HL-60/S4 treated with retinoic acid at 250 ng/mL for 4 days and 3 days (cell line): ENCODE data around the gene SCO1.

Experiments
- in situ Hi-C: fragments of 300-500 bp; cut with MboI; formaldehyde crosslinking; loops from 2 replicates; pipeline ENCODE4 v1.7.0; 2022; ENCODE audit warnings: low sequenced_read_pairs

SCO1 gene

DNA sequence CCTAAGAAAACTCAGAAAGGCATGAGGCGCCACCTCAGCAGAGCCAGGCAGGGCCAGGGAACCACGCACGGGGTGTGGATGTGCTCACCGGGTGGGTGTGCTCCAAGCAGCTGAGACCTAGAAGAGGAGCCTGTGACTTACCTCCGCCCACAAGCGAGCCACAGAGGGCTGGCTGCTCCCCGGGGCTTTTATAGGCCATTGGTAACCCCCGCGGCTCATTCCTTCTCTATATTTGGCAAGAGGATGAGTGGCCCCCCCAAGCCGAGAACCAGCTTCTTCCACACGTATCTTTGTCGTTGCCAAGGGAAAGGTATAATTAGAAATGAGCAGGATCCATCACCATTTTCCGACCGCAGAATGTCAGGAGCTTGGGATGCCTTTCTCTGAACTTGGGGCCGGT lies 40.2 kb downstream of the SCO1 start, which contains the start of gene MYH3:
MYH3 (minus strand) TSS at position 162 of the 400 bp plus-strand sequence. CDS start 2,245 bp downstream, outside the sequence.
- in situ Hi-C loops: no loop called here

DNA sequence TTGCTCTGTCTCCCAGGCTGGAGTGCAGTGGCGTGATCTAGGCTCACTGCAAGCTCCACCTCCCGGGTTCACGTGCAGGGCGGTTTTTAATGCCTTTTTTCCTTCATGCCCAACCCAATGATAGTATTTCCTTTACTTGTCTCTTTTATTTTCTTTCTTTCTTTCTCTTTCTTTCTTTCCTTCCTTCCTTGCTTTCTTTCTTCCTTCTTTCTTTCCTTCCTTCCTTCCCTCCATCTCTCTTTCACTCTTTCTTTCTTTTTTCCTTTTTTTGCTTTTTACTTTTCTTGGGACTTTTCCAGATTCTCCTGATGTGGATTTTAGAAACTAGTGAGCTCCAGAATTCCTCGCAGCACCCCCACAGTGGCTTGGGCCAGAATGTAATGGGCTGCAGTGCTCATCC lies 43.3 kb downstream of the SCO1 start:
- in situ Hi-C loops: no loop called here

DNA sequence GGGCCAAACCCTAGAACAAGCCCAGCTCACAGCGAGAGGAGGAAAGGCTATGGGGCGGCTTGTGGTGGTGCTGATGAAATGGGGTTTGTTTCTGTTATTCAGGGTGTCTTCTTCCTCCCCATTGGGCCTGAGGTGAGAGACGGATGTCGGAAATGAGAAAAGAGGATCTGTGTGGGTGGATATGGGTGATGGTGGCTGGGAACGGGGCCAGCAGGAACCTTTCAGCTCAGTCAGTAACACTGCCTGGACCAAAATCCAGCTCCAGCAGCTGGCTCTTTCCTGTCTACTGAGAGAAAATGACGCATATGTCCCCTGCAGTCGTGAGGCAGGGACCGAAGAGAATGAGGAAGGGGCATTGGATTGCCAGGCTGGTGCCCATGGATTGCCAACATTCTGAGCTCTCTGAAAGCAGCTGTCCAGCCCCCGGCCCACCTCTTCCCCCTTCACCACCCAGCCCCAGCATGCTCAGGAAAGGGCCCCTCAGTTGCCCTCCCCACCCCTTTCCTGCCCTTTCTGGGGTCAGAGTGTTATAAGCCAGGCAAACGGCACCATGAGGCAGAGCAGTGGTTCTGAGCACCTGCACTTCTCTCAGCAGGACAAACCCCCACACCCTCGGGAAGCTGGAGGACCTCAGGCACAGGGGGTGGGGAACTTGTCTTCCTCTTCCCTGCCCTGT lies 44.2 kb downstream of the SCO1 start:
- in situ Hi-C loops: no loop called here

DNA sequence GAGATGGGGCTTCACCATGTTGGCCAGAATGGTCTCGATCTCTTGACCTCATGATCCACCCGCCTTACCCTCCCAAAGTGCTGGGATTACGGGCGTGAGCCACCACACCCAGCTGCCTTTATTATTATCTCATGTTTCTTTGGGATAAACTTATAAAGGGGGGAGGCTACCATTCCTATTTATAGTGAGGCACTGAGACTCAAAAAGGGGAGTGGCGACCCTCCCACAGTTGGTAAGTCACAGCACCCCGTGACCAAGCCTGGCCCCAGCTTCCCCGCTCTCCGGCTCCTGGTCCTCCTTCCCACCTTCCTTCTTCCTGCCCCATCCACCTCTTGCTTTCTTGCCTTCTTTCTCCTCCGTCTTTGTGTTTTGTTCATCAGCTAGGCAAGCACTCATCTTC lies 45.4 kb downstream of the SCO1 start:
- in situ Hi-C loops: no loop called here

DNA sequence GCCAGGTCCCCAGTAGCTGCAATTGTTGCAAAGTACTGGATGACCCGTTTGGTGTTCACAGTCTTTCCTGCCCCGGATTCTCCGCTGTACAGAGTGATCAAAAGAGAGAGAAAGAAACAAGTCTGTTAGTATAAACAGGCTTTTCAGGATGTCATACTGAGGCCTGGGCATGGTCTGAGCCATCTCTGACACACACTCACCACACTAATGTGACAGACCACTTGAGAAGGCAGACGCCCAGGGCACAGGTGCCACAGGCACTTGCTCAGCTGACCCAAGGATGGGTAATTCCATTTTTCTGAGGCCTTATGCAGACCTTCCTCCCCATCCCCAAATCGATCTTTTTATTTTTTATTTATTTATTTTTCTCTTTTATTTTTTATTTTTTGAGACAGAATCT lies 47.7 kb downstream of the SCO1 start:
- in situ Hi-C loops: no loop called here

DNA sequence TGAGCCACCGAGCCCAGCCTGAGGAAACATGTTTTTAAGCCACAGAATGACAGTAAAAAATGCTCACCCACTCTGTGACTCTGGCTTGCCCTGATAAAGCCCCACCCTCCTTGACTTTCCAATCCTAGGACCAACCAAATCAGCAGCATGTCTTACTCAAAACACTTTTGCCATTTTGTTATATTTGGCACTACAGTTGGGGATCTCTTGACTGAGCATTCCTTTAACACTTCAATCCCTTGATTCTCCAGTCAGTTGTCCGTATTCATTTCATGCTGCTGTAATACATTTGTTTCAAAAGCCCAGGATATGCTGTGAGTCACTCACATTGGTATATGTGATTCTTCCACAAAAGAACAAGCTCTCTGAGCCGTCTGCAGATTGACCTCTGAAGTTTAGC lies 48.4 kb downstream of the SCO1 start:
- in situ Hi-C loops: no loop called here

DNA sequence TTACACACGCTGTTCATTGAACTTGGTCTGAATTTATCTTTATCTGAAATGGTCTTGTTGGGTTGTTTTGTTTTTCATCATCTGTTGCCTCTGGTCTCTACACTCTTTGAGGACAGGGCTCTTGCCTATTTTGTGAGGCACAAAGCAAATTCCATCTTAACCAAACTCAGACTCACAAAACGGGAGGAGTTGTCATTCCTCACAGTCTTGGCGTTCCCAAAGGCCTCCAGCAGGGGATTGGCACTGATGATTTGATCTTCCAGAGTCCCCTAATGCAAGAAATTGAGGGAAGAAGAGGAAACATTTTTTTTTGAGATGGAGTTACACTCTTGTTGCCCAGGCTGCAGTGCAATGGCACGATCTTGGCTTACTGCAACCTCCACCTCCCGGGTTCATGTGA lies 49.0 kb downstream of the SCO1 start:
- in situ Hi-C loops: no loop called here

DNA sequence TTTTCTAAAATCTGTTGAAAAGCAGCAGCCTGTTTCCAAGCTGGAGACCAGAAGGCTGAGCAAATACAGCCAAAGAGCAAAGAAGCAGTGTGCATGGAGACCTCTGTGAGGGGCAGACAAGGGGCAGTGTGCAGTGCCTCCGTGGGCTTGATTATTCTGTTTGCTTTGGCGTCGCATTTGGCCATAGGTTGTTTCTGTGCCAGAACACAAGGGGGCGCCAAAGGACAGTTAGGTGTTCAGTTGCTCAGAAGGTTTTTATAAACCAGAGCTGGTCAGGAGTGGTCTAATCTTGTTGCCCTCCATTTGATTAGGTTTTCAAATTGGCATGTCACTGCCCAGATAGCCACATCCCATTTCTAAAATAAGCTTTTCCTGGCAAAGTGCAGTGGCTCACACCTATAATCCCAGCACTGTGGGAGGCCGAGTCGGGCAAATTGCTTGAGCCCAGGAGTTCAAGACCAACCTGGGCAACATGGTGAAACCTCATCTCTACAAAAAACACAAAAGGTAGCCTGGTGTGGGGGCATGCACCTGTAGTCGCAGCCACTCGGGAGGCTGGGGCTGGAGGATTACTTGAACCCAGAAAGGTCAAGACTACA lies 50.8 kb downstream of the SCO1 start:
- in situ Hi-C loops: no loop called here

DNA sequence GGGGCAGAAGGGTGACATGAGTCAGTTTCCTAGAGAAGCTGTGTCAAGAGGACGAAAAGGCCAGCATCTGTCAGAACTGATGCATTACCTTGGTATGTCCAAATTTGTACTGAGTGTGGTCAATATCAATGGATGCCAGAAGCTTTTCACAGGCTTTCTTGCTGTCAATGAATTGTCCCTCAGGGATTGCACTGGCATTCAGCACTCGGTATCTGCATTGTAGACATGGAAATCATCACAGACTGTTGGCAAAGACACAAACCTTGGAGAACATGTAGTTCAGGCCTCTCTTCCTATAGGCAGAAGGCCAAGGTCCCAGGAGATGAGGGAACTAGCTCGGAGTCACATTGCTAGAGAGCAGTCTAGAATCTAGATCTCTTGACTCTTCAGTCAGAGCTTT lies 56.9 kb downstream of the SCO1 start:
- in situ Hi-C loops: no loop called here

DNA sequence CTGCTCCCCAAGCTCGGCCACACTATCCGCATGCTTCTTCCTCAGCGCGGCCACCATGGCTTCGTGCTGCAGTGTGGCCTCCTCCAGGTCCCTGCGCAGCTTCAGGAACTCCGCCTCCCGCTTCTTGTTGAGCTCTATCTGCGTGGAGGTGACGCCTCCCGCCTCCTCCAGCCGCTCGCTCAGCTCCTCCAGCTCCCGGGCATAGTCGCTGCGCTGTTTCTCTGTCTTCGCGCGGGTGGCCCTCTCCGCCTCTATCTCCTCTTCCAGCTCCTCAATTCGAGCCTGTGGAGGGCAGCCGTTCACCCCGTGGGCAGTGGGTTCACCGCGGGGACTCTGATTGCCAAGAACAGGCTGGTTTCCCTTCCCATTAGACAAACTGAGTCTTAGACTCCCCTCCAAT lies 59.2 kb downstream of the SCO1 start:
- in situ Hi-C loops: no loop called here

DNA sequence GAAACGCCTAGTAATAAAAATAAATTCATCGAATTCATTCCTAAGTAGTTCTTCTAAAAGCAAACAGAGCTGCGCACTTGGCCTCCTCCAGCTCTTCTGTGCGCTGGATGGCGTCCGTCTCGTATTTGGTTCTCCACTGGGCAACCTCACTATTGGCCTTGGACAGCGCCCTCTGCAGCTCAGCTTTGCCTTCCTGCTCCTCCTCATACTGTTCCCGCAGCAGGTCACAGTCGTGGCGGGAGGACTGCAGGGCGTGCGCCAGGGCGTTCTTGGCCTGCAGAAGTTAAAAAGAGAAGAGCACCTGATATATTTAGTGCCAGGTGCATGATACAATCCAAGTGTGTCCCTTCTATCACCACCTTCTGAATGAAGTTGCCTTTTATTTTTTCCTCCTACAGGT lies 62.0 kb downstream of the SCO1 start:
- in situ Hi-C loops: no loop called here

DNA sequence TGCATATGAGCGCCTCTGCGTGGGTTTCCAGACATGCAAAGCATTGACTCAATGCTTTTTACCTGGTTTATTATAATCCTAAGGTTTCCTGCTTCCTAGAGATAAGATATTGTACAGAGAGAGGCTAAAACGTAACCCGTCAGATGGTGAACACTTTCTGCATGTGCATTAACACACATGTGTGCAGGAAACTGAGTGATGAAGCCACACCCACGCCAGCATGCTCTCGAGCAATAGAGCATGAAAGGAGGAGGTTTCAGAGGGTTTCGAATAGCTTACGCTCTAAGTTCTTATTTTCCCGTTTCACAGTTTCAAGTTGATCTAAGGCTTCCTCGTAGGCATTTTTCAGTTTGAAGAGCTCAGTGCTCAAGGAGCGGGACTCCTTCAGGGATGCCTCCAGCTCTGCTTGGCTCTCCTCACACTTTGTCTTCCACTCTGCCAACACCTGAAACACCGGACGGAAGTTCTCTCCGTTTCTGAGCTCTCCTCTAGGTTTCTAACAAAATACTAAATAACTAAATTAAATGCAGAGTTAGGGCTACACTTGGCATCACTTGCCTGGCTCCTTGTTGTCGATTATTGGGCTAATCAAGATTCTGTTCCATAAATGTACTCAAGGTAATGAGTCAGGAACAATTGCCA lies 63.5 kb downstream of the SCO1 start:
- in situ Hi-C loops: no loop called here

DNA sequence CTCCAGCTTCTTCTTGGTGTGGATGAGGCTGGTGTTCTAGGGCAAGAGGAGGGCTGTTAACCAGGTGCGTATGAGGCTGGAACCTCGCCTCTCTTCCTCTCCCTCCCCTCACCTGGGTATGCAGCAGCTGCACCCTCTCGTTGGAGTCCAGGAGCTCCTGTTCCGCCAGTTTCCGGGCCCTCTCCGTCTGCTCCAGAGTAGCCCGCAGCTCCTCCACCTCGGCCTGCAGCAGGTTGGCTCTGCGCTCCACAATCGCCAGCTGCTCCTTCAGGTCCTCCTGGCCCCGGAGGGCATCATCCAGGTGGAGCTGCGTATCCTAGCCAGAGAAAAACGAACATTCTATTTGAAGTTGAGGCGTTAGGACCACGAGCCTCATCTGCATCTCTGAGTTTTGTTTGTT lies 65.6 kb downstream of the SCO1 start:
- in situ Hi-C loops: no loop called here

DNA sequence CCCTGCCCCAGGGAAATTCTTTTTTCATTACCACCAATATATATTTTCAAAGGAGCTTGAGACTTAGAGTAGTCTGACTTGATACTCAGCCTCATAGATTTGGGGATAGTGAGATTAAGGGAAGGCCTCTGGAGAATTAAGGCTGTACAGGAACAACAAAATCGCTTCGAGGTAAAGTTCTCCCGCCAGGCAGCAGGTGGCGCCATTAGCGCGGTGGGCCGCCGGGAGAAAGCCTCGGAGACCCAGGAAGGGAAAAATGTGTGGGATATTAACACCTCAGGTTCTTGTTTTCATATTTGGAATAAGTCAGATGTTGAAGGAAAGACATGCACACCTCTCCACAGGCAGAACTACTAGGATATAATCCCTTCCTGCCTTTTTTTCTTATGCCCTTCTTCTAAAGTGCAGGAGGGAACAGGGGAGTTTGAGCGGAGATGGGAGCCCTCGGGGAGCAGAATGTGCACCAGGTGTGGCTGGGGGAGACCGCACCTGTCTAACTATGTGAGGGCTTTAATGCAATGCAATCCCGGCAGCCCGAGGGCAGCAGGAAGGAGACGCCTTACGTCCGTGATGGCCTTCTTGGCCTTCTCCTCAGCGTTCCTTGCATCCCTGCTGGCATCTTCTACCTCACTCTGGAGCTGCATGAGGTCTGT lies 66.2 kb downstream of the SCO1 start:
- in situ Hi-C loops: no loop called here

DNA sequence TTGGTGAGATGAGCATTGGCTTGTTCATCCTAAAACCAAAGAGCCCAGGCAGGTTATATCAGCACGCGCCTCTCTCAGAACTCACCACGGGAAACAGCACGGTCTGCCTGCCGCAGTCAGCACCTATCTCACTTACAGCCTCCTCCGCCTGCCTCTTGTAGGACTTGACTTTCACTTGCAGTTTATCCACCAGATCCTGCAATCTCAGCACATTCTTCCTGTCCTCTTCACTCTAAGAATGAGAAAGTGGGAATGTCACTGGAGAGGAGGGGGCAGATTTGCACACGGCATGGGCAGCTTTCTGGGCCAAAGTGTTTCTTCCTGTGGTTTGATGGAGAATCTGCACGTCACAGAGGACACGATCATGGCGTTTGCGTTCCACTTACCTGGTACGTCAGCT lies 67.6 kb downstream of the SCO1 start:
- in situ Hi-C loops: no loop called here

DNA sequence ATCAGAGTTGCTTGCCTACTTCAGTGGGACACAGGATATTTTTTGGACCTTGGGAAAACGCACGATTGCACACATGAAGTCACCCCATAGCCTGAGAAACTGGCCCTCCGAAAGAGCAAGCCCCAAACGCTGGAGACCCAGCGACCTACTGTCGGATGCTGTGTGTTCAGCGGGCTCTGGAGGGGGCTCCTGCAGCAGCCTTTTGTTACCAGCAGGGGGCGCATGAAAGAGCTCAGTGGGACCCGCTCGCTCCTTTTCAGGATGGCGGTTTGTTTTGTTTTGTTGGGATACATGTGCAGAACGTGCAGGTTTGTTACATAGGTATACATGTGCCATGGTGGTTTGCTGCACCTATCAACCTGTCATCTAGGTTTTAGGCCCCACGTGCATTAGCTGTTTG lies 68.6 kb downstream of the SCO1 start:
- in situ Hi-C loops: no loop called here

DNA sequence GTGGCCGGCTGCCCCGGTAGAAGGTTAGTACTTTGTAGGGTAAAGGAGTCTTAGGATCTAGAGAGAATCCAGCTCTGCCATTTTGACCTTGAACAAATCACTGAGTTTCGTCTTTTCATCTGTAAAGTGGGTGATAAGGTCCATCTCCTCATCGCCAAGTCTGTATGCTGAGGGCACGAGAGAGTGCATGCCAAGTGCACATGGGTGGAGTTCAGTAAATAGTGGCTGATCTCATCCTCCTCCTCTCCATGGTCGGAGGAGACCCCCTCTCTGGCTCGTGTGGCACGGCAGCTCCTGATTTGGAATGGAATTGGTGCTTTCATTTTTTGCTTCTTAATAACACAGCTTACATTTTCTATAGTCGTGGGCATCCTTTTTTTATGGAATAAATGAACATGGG lies 70.9 kb downstream of the SCO1 start:
- in situ Hi-C loops: no loop called here

DNA sequence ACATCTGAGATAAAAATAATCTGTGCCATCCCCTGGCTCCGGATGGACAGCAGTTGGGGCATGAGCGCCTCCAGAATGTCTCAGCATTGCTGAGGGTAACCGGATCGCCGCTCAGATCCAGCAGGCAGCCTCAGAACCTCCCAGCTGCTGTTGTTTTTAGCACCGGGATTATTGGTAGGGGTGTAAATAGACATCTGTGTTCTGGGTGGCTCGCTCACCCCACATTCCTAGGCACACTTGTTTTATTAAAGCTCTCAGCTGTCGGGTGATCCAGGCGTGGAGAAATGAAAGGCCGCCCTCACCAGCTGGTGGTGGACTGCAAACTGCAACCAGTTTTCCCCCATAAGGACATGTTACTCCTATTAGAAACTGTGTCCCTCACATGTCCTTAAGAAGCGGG lies 72.4 kb downstream of the SCO1 start:
- in situ Hi-C loops: loop anchor here (25.0 kb wide), 2 partner anchors 313 to 713 kb away; partner anchors contain the start of gene RCVRN

DNA sequence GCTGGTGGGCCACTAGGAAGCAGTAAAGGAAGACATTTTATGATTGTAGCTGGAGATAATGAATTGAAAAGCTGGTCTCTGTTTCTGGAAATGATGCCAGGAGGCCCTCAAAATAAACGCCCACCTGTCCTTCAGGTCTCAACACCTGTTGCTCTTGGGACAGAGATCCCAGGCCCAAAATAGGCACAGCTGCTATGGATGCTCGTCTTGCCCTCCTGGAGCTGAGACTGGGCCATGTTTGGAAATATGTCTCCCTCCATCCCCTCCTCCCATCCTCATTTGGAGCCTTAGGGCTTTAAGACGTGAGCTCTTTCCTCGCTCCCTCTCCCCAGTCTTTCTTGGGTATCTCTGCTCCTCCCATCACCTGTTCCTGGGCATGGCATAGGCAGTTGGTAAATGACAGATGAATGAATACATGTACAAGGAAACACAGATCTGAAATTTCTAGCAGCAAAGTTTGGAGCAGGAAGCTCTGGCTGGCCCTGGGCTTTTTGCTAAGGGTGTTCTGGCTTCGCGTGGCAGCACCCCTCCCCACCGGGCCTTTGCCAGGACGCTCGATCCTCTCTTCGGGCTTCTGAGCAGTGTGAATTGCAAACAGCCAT lies 73.5 kb downstream of the SCO1 start:
- in situ Hi-C loops: loop anchor here (25.0 kb wide), 2 partner anchors 312 to 712 kb away; partner anchors contain the start of gene RCVRN

DNA sequence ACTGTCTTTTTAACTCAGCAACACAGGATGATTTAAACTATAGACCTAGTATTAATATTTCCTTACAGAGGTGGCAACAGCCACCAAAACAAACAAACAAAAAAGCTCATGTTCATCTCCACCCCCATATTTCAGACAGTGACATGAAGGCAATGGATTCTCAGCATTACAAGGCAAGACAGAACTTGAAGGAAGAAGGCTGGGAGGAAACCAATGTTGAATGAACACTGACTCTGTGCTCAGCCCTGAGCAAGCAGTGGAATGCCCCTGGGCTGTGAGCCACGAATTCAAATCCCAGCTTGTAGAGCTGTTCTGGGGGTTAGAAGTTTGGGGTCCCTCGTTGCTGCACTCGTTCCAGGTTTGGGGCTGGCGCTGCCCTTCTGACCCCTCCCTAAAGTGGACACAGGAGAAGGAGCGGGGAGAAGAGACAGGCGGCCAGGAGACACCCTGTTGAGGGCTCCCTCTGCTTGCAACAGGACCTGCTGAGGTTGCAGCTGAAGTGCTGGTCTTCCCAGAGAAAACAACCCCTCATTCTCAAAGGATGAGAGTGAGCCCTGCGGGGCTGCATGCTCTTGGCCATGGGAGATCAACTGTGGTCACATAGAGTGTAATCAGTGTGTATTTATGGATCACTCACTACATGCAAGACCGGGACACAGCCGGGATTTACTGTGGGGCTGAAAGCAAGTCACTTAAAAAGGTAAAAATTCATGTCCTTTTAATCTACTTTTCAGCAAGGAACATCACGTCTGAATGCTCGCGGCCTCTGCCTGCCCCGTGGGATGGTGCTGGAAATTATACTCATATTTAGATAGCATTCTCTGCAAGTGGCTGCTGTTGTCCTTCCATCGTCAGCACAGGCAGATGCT lies 74.5 kb downstream of the SCO1 start:
- in situ Hi-C loops: loop anchor here (25.0 kb wide), 2 partner anchors 311 to 711 kb away; partner anchors contain the start of gene RCVRN
